Fibroblast of lung (primary cell): Measurements from ENCODE around the gene C9orf50.

Experiments used
- CTCF ChIP-seq, 2 donors: IDR thresholded peaks in 1 of 2; conservative IDR thresholded peaks in 1 of 2; 1 replicate in 1 of 2; 2 replicates in 1 of 2; pipeline ENCODE4 v1.5.1; 2011 to 2012; ENCODE audit warnings: low read length in 2 of 2, control low read depth in 1 of 2, inconsistent platforms in 1 of 2, low read depth in 1 of 2, mild to moderate bottlenecking in 1 of 2
- EZH2 ChIP-seq: IDR thresholded peaks from 2 replicates; pipeline ENCODE4 v1.5.1; 2012; ENCODE audit warnings: low read length, control low read depth, mild to moderate bottlenecking; ENCODE audit errors: missing control alignments

GRCh38 chr9:129607027-129607387, 13.9 kb downstream of the C9orf50 start:
- no peak for TF ChIP-seq CTCF (conservative IDR thresholded peaks at IDR 0.05 in 1 of 2, IDR thresholded peaks at IDR 0.05 in 1 of 2; ENCODE audit: low read depth in 1 of 2, low read length in 2 of 2)
- no peak for TF ChIP-seq EZH2
